GM21576 (cell line): ENCODE measurements around the gene DYRK1B.
"Not testable (repeated sequence)": the region's sequence is repeated elsewhere in the genome, so short reads cannot be mapped to it uniquely, and the experiment has no call there.

Experiments used
- ATAC-seq: cut with Tn5 transposase; IDR thresholded peaks from one replicate; pipeline ENCODE4 v1.9.1; 2021; ENCODE audit warnings: mild to moderate bottlenecking, moderate library complexity; ENCODE audit not compliant: unreplicated experiment

DYRK1B gene

GRCh38 chr19:39814111-39814510 lies 19.9 kb downstream of the DYRK1B start:
- ATAC-seq = not testable (repeated sequence)

DNA sequence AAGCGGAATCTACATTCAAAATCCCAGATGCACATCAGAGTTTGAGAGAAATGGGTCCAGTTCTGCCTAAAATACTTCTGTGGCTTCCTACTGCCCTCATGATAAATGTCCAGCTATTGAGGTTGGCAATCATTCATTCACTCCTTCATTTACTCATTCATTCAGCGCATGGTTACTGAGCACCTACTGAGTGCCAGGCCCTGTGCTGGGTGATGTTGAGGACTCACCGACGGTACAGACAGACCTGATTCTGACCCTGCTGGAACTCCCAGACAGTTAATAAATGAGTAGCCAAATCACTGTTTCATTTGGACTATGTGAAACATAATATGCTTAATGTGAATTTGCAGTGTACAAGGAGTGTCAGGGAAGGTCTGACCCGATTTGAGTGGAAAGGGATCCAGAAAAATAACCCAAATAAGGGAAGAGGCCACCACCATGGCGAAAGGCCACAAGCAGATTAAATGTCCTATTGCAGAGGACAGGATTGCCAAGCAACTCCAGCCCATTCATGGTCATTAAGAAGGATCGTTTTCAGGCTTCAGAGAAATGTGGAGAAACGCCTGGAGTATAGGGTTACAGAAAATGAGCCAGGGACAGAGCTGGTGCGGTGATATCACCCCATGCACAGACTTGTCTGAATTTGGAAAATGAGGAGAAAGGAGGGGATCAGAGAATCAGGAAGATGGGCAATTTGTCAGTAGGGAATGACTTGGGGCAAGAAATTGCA lies 20.5 kb downstream of the DYRK1B start:
- no peak for ATAC-seq

DNA sequence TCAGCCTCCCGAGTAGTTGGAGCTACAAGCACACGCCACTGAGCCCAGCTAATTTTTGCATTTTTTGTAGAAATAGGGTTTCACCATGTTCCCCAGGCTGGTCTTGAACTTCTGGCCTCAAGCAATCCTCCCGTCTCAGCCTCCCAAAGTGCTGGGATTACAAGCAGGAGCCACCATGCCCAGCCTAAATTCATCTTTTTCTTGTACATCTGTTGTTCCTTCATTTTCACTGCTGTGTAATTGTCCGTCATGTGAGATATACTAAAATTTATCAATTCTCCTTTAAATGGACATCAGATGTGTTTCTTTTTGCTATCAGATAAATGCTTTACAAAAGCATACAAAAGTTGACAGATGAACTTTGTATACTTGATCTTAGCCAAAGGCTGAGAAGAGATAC lies 22.9 kb downstream of the DYRK1B start:
- ATAC-seq = no peak

GRCh38 chr19:39810424-39810823 lies 23.5 kb downstream of the DYRK1B start:
- ATAC-seq = no peak

DNA sequence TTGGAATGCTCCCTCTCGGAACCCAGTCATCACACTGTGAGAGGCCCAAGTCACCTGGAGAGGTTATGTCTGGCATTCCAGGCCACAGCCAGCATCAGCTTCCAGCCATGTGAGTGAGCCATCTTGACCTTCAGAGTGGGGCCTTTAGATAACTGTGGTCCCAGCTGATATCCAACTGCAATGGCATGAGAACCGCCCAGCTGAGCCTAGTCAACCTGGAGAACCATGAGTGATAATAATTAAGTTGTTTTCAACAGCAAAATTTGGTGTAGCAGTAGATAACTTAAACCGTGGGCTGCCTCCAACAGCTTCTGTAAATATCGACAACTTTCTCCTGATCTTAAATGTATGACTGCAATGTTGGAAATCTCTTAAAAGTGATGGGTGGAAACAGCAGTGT lies 24.6 kb downstream of the DYRK1B start:
- no peak for ATAC-seq

DNA sequence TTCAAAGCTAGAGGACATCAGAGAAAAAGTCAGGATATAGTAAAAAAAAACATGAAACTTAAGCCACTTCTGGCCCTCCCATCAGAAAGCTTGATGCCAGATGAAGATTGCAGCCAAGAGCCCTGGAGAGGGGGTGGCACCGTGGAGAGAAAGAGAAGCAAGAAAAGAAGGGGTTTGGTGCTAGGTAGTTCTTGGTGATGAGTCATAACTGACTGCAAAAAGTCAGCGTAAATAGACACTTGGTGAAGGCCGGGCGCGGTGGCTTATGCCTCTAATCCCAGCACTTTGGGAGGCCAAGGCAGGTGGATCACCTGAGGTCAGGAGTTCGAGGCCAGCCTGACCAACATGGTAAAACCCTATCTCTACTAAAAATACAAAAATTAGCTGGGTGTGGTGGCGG lies 25.3 kb downstream of the DYRK1B start:
- not testable (repeated sequence) for ATAC-seq

GRCh38 chr19:39807846-39808364 lies 26.1 kb downstream of the DYRK1B start:
- no peak for ATAC-seq

- no peak for ATAC-seq
Observed at GRCh38 chr19:39805104-39805503, 28.9 kb downstream of the DYRK1B start.

DNA sequence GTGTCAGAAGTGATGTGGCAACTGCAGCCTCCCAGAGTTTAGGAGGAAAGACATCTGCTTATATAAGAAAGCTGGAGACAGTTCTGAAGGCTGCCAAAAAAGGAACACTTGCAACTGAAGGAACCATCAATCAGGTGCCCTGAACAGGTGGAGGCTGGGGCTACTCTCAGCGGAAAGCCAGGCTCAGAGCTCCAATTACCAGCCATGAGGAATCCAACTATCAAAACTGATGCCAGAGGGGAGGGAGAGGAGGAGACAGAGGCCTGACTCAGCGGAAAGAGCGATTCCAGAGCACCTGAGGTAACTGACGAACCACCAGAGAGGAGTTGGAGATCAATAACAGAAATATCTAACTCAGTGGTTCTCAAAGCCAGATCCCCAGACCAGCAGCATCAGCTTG lies 31.0 kb downstream of the DYRK1B start:
- no peak for ATAC-seq

DNA sequence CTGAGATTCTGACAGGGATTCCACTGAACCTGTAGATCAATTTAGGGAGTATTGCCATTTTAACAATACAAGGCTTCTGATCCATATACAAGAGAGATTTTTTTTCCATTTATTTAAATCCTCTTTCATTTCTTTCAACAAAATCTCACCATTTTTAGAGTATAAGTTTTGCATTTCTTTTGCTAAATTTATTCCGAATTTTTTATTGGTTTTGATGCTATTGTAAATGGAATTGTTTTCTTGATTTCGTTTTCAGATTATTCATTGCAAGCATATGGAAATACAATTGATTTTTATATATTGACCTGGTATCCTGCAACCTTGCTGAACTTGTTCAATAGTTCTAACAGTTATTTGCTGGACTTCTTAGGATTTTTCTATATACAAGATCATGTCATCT lies 36.9 kb downstream of the DYRK1B start:
- ATAC-seq = no peak

GRCh38 chr19:39796000-39796498 lies 37.9 kb downstream of the DYRK1B start:
- ATAC-seq = no peak

GRCh38 chr19:39795001-39795400 lies 39.0 kb downstream of the DYRK1B start:
- peak; percentile 47 for ATAC-seq

DNA sequence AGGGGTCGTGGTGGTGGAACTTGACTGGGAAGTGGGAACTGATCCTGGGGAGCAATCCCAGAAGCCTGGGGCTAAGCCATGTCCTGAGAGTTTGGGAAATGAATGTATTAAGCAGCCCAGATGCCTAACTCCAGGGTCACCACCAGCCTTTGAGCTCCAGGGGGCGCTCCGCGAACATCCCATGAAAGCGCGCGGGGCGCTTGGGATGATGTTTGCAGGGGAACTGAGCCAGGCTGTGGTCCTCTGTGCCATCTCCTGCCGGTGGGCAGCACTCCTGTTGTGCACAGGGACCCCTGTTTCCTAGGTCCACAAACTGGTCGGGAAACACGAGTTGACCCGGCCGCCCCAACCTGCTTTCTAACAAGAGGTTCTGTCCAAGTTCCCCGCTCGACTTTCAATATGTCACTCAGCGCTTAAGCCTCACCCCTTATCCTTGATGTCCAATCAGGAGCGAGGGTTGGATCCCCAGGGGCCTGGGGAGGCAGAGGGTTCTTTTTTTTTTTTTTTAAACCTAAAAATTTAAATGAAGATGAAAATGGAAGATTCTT lies 40.9 kb downstream of the DYRK1B start:
- no peak for ATAC-seq

DNA sequence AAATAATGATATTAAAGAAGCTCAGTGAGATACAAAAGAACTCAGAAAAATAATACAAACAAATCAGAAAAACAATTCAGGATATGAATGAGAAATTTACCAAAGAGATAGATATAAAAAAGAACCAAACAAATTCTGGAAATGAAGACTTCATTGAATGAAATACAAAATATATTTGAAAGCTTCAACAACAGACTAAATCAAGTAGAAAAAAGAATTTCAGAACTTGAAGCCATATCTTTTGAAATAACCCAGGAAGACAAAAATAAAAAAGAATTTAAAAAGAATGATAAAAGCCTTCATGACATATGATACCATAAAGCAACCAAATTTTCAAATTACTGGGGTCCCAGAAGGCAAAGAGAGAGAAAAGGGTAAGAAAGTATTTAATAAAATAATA lies 45.7 kb downstream of the DYRK1B start:
- no peak for ATAC-seq

- no peak for ATAC-seq
Observed at GRCh38 chr19:39780894-39781293, 53.1 kb downstream of the DYRK1B start.

DNA sequence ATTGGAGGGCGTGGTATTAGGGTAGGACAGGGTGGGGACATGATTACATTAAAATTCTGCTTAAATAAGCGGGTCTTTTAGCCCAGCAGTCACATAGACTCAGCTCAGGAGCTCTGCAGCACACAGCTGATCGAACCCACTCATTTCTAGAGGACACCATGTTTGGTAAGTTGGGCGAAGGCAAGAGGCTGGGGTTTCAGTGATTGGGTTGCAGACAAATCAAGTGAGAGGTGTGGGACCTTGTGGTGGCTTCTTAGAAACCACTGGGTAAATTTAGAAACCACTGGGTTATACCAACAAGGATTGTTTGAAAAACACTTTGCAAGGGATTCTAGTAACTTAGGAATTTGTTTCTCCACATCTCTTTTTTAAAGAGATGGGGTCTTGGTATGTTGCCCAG lies 55.2 kb downstream of the DYRK1B start, which contains the start of gene LEUTX:
LEUTX (plus strand) TSS at position 92 of the 400 bp plus-strand sequence; CDS start at position 159, 67 bp downstream.
- ATAC-seq = no peak
